Measurements from ENCODE around the gene NDUFA12.
"Not testable (repeated sequence)": the region's sequence is repeated elsewhere in the genome, so short reads cannot be mapped to it uniquely, and the experiment has no call there.

The NDUFA12 gene

DNA sequence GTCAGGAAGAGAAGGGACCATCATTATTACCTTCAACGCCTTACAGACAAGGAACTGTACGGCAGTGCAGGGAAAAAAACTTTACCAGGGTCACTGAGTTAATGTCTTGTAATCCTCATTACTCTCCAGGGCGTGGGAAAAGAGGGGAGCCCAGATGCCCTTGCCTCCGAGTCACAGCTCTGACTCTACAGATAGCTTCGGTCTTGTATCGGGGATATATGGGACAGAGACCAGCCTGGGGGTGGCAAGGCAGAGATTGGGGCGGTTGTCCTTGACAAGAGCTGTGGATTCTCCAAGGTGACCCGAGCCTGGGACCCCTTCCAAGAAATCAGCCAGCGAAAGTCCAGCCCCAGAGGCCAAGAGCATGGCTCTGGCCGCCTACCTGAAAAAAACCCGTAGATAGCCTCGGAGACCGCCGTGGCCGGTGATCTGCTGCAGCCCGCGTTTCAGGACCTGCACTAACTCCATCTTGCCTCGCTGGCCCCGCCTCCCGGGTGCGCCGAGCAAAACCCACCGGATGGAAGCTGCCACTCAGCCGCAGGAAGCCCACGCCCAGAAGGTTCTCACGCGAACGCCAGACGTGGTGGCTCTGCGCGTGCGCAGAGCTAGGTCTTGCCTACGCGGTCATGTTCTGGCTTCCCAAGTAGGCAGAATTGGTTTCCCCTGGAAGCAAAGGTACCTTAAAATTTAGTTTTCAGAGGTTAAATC is at the start of gene NDUFA12:
Gene NDUFA12, minus strand, starts transcription at position 485 of the 708 bp plus-strand sequence. Its CDS starts 17 bp downstream, at position 468.
- DNase-seq (ENCODE audit: low spot score): peak; percentile 94

DNA sequence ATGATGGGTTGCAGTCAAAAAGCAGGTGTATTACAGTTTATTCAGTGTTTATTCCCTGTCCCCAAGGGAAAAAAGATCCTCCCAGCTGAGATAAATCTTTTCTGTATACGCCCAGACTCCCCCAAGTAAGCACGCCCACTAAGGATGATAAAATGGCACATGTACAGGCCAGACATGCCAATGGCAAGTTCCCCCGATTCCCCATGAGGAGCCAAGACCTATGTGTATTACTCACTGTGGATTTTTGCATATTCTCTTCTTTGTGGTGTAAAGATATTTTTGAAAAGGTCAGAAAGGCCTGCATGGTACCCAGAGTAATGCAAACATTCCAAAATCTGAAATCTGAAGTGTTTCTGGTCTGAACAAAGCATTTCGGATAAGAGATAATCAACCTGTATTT is 47.7 kb upstream of the NDUFA12 start:
- DNase-seq (ENCODE audit: low spot score): no peak

DNA sequence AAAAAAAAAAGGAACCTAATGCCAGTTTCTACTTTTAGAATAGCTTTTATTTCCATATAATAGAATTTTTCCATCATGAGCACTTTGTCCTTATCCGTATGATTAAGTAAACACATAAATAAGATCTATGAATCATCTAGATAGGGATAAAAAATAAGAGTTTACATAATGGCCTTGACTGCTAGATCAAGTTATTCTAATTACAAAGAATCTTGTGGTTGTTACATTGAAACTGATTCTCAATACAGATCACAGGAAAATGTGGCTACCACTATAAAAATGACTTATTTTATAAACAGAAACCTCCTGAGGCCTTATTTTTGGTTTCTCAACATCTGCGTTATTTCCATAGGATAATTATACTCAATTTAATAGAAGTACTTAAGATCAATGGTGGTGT is 34.4 kb upstream of the NDUFA12 start:
- no peak for DNase-seq (ENCODE audit: low spot score)

- no peak for DNase-seq (ENCODE audit: low spot score)
Measured at GRCh38 chr12:95034750-95035149, 31.3 kb upstream of the NDUFA12 start.

DNA sequence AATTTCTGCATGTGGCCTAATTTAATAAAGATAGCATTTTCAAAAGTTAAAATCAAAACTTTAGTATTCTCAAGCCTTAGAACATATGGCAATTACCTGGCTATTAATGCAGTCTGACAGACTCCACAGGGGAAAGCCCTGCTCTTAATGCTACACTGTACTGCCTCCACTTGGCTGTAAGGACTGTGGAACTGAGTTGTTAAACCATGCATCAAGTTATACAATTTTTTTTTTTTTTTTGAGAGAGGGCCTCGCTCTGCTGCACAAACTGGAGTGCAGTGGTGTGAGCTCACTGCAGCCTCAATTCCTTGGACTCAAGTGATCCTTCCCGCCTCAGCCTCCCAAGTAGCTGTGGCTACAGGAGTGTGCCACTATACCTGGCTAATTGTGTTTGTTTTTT is 19.0 kb upstream of the NDUFA12 start:
- no peak for DNase-seq (ENCODE audit: low spot score)

GRCh38 chr12:95017482-95017881 is 14.0 kb upstream of the NDUFA12 start:
- no peak for DNase-seq (ENCODE audit: low spot score)

DNA sequence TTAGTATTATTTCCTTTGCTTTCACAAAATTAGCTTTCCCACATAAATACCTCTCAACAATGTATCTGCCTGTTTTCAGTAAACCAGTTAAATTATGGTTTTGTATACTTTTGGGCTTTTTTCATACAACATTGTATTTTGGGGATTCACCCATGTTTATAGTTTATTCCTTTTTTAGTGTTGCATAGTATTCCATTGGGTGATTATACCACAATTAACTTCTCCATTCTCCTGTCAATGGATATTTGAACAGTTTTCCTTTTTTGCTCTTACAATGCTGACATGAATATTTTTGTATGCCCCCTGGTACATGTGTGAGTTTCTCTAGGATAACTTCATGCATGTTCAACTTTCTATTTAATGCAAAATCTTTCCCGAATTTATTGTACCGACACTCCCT is 12.6 kb upstream of the NDUFA12 start:
- DNase-seq (ENCODE audit: low spot score): no peak

DNA sequence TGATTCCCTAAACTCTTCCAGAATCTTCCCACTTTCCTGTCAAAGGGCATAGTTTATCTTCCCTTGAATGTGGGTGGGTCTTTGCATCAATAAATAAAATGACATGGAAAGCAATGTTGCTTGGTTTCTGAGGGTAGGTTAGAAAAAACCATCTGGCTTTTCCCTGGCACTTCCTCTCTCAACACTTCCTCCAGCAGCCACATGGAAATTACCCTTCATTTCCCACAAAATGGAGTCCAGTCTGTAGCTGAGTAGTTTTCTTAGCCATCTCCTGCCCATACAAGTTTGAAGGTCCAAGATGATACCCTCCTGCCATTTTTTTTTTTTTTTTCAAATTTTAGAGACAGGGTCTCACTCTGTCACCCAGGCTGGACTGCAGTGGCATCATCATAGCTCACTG is 11.1 kb upstream of the NDUFA12 start:
- no peak for DNase-seq (ENCODE audit: low spot score)

DNA sequence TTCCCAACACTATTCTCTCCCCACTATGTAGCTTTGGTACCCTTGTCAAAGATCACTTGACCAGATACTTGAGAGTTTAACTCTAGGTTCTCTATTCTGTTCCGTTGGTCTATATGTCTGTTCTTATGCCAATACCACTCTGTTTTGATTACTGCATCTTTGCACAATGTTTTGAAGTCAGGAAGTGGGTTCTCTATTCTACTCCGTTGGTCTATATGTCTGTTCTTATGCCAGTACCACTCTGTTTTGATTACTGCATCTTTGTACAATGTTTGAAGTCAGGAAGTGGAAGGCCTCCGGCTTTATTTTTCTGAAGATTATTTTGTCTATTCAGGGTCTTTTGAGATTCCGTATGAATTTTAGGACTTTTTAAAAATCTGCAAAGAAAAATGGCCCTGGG is 2.7 kb upstream of the NDUFA12 start:
- no peak for DNase-seq (ENCODE audit: low spot score)

- no peak for DNase-seq (ENCODE audit: low spot score)
Measured at GRCh38 chr12:95004610-95005009, 1.1 kb upstream of the NDUFA12 start.

- no peak for DNase-seq (ENCODE audit: low spot score)
Measured at GRCh38 chr12:95003921-95004272, 400 bp upstream of the NDUFA12 start.

DNA sequence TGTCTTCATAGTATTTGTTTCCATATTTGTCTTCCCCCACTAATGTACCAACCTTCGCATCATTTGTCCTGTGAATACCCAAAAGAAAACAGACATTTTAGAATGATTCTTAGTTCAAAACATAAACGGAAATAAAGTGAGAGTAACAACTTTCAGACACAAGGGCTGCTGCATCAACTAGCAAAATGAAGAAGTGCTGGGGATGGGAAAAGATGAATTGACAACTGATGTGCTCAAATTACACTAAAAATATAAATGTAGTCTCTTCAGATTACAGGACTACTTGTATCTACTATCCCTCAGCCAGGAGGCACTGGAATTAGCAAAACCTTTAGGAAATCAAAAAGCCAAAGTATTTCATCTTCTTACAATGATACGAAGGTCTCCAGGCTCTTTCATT is 743 bp downstream of the NDUFA12 start:
- DNase-seq (ENCODE audit: low spot score): no peak

GRCh38 chr12:94998326-94998725 is 5.2 kb downstream of the NDUFA12 start:
- no peak for DNase-seq (ENCODE audit: low spot score)

- DNase-seq (ENCODE audit: low spot score): no peak
Measured at GRCh38 chr12:94997726-94998125, 5.8 kb downstream of the NDUFA12 start.

- no peak for DNase-seq (ENCODE audit: low spot score)
Measured at GRCh38 chr12:94997061-94997460, 6.4 kb downstream of the NDUFA12 start.

DNA sequence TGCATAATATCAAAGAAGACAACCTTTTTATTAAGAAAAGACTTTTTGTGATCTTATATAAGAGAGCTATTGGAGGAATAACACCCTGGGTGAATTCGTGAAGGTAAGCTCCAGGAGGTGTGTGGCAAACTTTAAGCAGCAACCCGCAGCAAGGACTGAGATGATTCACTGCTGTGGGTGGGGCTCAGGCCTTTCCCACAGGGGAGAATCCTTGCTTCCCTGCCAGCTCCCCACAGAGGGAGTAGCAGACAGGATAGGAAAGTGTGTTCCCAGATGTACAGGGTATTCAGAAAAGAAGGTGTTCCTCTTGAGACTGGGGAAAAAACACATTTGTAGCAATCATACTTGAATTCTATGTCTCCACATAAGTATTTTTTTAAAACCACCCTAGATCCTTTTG is 9.2 kb downstream of the NDUFA12 start:
- DNase-seq (ENCODE audit: low spot score): peak; percentile 55

DNA sequence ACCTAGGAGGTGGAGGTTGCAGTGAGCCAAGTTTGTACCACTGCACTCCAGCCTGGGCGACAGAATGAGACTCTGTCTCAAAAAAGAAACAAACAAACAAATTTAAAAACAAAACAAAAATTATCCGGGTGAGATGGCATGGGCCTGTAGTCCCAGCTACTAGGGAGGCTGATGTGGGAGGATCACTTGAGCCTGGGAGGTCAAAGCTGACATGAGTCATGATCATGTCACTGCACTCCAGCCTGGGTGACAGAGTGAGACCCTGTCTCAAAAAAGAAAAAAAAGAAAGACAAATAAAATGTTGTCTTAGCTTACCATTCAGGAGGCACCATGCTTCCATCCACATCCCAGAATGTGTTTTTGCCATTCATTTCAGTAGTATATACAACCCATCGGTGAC is 9.6 kb downstream of the NDUFA12 start:
- DNase-seq (ENCODE audit: low spot score): not testable (repeated sequence)

- no peak for DNase-seq (ENCODE audit: low spot score)
Measured at GRCh38 chr12:94990222-94990621, 13.3 kb downstream of the NDUFA12 start.

DNA sequence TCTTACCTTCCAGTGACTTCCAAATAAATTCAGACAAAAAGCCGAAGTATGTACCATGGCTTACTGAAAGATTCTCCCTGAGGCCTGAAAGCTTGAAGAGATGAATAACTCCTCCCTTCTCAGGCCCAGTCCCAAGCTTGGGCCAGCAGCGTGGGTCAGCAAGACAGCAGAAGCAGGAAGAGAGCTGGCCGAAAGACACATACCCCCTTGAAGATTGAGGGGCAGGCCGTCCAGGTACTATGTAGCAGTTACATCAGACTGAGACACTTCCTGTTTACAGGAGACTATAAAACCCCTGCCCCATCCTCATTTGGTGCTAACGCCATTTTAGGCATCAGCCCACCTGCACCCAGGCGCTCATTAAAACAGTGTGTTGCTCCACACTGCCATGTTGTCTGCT is 15.0 kb downstream of the NDUFA12 start:
- DNase-seq (ENCODE audit: low spot score): no peak

- no peak for DNase-seq (ENCODE audit: low spot score)
Measured at GRCh38 chr12:94987801-94988200, 15.7 kb downstream of the NDUFA12 start.

- no peak for DNase-seq (ENCODE audit: low spot score)
Measured at GRCh38 chr12:94987076-94987669, 16.3 kb downstream of the NDUFA12 start.

GRCh38 chr12:94985099-94985498 is 18.4 kb downstream of the NDUFA12 start:
- DNase-seq (ENCODE audit: low spot score): not testable (repeated sequence)

DNA sequence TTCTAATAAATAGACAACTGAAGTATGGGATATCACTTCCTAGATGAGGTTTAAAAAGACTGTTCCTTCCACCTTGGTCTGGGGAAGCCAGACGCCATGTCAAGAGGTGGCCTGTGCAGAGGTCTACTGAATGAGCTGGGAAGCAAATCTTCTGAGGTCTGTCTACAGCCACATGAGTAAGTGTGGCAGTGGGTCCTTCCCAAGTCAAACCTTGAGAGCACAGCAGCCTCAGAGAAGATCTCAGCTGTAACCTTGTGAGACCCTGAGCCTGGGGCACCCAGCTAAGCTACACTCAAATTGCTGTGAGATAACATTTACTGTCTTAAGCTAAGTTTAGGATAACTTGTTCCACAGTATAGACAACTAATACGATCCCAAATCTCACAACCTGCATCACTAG is 20.2 kb downstream of the NDUFA12 start:
- no peak for DNase-seq (ENCODE audit: low spot score)

- DNase-seq (ENCODE audit: low spot score): no peak
Measured at GRCh38 chr12:94982456-94982855, 21.0 kb downstream of the NDUFA12 start.

All from putamen (tissue), 1 donor.